ENCODE data around the gene FAM9C.

FAM9C gene

DNA sequence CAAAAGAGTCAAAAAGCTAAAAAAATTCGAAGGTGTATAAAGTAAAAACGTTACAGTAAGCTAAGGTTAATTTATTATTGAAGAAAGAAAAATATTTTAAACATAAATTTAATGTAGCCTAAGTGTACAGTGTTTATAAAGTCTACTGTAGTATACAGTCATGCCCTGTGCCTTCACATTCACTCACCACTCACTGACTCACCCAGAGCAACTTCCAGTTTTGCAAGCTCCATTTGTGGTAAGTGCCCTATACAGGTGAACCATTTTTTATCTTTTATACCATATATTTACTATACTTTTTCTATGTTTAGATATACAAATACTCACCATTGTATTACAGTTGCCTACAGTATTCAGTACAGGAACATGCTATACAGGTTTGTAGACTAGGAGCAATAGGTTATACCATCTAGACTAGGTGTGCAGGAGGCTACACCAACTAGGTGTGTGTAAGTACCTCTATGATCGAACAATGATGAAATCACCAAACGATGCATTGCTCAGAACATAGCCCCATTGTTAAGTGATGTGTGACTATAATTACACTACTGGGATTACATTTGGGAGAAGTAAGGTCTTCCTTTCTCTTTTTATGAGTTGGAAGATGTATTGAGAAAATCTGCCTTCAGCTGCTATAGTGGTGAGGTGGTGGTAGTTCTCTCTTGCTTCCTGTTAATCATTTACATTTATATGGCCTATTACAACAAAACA is 42.3 kb downstream of the FAM9C start:
- DNase-seq: no peak

DNA sequence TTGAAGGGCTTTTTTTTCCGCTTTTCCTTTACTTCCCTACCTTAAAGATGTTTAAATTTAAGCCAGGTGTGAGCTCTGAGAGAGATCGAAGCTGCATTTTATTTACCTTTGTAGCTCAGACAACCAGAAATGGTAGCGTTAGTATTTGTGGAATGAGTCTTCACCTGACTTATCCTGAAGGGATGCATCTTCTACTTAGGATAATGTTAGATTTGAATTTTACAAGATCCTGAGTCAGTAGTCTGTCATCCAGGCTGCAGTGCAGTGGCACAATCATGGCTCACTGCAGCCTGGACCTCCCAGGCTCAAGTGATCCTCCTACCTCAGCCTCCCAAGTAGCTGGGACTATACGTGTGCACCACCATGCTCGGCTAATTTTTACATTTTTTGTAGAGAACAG is 43.3 kb downstream of the FAM9C start:
- no peak for DNase-seq

DNA sequence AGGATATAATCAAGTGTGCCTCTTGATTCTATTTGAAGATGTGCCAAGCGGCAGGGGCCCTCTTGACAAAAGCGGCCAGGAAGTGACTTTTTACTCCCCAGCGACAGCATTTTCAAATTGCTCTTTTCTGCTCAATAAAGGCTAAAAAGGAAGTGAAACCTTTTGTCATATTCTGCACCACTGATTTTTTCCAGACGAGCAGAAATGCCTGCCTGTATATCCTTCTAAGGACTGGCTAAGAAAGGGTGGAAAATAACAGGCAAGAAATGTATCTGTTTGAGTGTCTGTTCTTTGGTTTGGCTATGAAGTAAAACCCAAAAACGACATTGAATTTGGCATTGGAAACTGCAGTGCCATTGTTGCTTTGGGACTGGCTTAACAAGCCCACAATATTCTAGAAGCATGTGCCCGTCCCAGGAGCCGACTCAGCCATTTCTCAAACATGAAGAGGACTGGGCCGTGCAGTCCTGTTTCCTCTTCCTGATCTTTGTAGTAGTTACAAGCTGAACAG is 44.1 kb downstream of the FAM9C start:
- DNase-seq: no peak

DNA sequence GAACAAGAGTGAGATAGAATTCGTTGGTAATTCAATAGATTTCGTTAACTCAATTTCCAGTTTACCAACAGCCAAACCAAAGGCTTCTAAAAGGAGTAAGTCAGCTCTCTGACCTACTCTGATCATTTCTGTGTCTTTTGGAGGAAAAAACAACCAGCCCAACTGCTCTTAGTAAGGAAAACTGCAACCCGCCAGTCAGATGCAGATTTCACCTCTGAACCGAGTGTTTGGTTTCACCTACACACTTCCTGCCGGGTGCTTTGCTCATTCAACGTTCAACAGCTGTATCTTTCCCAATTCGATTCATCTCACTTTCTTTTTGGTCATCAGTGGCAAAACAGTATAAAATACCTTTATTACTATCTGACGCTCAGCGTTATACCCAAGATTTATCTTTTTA is 45.0 kb downstream of the FAM9C start:
- DNase-seq: no peak

DNA sequence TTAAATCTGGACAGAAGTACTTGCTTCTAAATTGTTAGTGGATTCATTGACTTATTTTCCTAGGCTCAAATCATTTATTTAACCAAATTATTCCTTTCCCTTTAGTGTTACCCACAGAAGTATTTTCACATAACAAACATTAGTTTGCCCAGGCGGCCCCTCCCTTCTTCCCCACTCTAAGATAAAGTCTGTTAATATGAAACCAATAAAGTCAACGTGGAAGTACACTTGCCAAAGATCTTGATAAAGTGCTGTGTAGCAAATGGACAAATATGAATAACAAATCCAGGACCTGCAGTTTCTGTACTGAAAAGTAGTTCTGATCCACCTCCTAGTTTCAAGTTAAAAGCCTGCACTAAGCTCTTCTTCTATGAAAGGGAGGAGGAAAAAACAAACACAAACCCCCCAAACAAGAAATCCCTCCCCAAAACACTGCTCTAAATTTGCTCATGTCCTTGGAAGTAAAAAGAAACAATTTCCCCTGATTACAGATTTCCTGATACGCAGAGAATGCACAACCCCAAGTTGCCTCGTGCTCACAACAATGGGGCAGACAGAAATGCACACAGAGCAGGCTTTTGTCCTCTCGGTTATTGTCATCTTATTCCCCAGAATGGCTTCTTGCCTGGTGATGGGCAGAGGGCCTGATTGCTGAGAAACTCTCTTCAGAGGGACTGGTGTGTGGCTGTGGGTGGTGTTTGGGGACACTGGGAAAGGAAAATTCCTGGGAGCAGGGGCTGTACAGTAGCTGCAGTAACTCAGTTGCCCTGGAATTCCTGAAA is 46.3 kb downstream of the FAM9C start:
- no peak for DNase-seq

DNA sequence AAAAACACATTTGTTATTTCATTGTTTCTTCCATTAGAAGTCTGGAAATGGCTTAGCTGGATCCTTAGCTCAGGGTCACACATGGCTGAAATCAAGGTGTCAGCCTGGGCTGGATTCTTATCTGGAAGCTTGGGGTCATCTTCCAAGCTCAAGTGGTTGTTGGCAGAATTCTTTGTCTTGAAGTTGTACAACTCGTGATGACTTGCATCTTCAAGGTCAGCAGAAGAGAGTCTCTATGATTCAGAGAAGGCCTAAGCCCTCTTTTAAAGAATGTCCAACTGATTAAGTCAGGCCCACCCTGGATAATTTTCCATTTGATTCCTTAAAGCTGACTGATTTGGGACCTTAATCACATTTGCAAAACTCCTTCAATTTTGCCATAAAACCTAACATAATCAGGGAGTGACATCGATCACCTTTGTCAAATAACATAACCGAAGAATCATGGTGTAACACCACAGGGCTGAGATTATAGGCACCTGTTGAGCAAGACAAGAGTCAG is 47.4 kb downstream of the FAM9C start:
- no peak for DNase-seq

DNA sequence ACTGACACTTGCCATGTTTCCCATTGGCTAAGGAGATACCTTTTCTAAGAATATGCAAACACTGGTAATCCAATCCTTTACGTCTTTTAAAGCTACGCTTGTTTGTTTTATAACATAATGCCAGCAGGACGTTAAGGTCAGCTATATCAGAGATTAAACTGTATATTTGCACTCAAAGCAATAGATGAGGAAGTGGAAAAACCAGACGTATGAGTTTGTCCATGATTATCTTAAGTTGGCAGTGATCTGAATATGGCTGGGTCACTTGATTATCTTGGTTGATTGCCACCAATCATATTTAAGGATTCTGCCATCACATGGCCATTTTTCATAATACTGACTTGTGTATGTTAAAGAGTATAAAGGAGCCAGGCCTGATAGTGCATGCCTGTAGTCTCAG is 50.1 kb downstream of the FAM9C start:
- no peak for DNase-seq

DNA sequence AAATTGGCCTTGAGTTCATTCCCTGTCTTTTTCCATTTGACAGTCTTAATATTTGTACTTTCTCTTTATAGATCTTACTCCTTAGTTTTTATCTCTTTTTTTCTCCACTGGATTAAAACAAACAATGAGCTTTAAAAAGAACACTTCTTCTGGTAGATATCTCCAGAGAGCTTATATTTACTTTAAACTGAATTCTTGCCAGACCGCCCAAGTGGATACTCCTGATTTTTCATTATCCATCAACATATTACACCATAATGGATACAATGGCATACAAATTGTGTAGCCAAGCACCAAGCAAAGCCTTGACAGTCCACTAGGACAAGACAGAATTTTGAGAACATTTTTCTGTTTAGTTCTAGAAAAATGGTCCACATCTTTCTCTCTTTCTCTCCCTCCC is 50.6 kb downstream of the FAM9C start:
- no peak for DNase-seq

DNA sequence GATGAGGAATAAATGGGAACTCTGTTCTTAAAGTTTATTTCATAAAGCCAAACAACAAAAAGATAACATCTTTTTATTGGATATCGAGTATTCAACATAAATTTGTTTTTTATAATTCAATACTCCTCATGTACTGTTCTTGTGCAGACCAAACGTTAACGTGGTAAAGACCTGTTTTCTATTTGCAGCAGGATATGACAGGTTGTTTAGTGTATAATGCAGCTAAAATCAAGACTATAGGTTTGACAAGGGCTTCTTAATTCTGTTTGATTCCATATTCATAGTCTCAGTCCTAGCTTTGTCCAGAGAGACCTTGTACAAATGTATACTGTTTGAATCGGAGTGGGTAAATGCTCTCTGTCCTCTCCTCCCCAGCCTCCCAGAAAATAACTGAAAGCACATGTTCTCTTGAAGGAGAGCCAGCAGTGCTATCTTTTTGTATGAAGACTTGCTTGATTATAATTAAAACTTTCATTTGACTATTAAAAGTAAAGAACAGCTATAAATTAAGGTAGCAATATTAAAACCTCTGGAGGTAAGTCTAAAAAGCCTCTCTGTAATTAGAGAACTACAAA is 51.8 kb downstream of the FAM9C start:
- DNase-seq: no peak

DNA sequence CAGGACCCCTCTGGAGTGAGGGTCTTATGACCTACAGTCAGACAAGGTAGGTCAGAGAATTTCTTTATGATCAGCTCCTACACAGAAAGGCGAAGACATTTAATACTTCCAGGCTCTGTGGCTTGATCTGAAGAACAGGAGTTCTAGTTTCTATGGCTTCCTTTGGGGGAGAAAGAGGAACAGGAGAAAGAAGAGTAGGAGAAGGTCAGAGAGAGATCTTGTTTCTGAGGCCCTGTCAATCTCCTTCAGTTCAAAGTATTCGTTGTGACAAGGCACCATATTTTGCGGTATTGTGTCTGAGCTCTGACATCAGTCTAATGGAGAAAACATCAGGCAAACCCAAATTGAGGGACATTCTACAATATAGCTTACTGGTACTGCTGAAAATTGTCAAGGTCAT is 52.8 kb downstream of the FAM9C start:
- DNase-seq: no peak

DNA sequence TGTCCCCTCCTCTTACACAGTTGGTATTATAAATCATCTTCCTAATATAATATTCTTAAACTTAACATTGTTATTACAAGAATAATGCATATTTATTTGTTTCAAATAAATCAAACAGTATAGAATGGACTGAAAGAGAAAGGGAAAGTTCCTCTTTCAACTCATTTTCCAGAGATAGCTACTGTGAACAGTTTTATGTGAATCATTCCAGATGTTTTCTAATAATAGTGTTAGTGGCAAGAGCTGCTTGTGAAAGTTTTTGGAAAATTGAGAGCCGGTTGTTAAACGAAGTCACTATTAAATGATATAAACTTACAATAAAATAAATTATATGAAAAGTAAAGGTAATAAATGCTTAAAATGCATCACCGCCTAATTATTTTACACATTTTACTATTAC is 55.0 kb downstream of the FAM9C start:
- DNase-seq: no peak

DNA sequence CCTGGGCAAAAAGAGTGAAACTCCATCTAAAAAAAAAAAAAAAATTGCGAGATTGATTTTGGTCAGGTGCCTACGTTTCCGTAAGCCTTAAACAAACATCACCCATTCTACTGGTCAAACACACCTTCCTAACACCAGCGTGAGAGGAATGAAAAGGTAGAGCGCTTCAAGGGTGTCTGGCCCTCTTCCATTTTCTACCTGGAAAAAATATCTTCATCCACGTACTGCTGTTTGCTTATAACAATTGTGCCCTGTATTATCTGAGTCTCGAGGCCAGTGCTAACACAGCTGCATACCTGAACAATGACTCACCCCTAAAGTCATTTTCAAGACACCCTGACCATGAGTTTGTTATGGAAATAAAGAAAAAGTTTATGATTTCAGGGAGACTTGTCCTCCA is 55.6 kb downstream of the FAM9C start:
- DNase-seq: no peak

DNA sequence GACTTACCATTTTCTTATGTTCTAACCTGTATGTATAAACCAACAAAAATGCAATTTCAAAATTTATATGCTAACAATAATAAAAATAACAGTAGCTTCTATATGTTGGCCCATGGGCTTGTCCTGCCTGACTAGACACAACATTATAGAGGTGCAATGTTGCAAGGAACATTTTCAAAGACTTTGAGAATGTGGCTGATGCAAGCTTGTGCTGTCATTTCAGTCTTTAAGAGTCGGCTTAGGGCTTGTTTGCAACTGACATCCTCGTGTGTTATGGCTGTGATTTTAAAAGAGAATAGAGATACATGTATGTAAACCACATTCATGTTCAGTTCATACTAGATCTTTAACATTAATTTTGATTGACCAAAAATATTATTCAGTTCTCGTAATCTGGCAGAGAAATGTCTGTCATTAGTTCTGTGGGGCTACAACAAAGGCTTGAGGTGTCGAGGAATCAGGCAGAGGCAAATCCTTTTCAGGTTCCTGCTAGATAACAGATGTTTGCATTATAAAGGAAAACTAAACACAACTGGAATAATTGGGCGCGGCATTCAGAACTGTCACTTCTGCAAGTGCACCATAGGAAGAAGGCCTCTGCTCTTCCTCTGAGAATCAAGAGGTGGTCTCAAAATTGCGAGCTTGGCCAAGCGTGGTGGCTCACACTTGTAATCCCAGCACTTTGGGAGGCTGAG is 56.4 kb downstream of the FAM9C start:
- DNase-seq: no peak

DNA sequence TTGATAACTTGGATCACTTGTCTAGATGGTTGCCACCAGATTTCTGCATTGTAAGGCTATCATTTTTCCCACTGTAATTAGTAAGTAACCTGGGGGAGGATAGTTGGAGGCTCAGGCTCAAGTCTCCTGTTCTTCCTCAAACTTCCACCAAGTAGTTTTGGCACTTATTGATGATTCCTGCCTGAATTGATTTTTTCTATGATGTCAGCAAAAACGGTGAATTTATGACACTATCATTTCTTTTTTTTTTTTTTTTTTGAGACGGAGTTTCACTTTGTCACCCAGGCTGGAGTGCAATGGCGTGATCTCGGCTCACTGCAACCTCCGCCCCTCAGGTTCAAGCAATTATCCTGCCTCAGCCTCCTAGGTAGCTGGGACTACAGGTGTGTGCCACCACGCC is 57.1 kb downstream of the FAM9C start:
- no peak for DNase-seq

DNA sequence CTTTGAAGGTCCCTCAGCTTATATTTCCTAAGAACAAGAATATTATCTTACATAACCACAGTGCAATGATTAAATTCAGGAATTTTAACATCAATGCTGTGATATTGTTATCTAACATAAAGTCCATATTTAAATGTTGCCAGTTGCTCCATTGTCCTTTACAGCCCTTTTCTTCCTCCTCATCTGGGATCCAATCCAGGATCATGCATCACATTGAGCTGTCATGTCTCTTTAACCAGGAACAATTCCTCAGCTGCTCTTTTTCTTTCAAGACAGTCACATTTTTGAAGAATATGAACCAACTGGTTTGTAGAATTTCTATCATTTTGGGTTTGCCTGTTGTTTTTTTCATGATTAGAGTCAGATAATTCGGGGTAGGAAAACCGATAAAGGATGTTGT is 57.5 kb downstream of the FAM9C start:
- DNase-seq: no peak

DNA sequence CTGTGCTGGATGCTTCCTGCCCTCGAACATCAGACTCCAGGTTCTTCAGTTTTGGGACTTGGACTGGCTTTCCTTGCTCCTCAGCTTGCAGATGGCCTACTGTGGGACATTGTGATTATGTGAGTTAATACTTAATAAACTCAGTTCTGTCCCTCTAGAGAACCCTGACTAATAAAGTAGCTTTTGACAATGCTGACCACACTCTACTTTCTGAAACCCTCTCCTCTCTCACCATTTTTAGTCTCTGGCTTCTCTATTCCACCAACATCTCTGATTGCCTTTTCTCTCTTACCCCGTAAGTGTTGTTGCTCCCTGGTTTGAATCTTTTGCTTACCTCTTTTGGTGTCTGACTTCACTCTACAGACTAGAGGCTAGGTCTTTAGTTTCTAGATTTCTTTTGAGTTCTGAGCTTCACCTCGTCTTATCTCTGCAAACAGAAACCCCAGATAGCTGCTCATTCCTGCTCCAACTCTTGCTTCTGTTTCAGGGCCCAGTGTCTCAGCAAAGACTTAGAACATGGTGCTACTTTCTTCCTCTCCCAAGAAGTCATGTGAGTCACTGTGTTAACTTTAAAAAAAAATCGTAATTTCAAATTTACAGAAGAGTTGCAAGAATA is 58.1 kb downstream of the FAM9C start:
- no peak for DNase-seq

Measured in NCI-H1694 treated with DMSO at 0.1 percent for 48 hours (cell line).